Activated CD8-positive, alpha-beta T cell treated with anti-CD3 and anti-CD28 coated beads for 36 hours (primary cell): ENCODE data around the gene NSMCE1. TPM values are rescaled to one million over a fixed set of nuclear protein-coding genes. Genes with fewer than 3 reads are reported as not detected.
A peak's percentile ranks its signal among the peaks of the same experiment; 100 is the strongest.

Source experiments
- ATAC-seq: fragments of 200-7000 bp; cut with Tn5 transposase; one replicate; pipeline ENCODE4 v1.10.0; 2021; ENCODE audit warnings: mild to moderate bottlenecking, moderate library complexity
- CTCF ChIA-PET: fragments of 350-600 bp; sonication (Branson Sonifier 250); formaldehyde crosslinking; loops from one replicate; lab custom pipeline; 2021; ENCODE audit warnings: antibody characterized with exemption; lab: Charles Lee
- POLR2A ChIA-PET: fragments of 350-600 bp; sonication (Branson Sonifier 250); formaldehyde crosslinking; loops from one replicate; lab custom pipeline; 2021; ENCODE audit warnings: antibody characterized with exemption; lab: Charles Lee
- DNase-seq: peaks from one replicate; pipeline ENCODE4 v3.0.0-alpha.2; 2020
- H3K27ac Mint-ChIP-seq: one replicate; pipeline ENCODE4 v1.8.0; 2021; ENCODE audit warnings: mild to moderate bottlenecking, mixed read lengths
- H3K27me3 Mint-ChIP-seq: one replicate; pipeline ENCODE4 v1.8.0; 2021; ENCODE audit warnings: mixed read lengths
- H3K36me3 Mint-ChIP-seq: one replicate; pipeline ENCODE4 v1.8.0; 2021; ENCODE audit warnings: low read depth, mixed read lengths
- H3K4me1 Mint-ChIP-seq: one replicate; pipeline ENCODE4 v1.8.0; 2021; ENCODE audit warnings: low read depth, mixed read lengths
- H3K4me3 Mint-ChIP-seq: one replicate; pipeline ENCODE4 v1.8.0; 2021; ENCODE audit warnings: mild to moderate bottlenecking, moderate library complexity, mixed read lengths
- H3K9me3 Mint-ChIP-seq: one replicate; pipeline ENCODE4 v1.8.0; 2021; ENCODE audit warnings: mixed read lengths
- intact Hi-C: fragments of 100-400 bp; cut with micrococcal nuclease; formaldehyde crosslinking; loops from one replicate; pipeline ENCODE4 v1.10.0; 2022
- total RNA-seq, 2 experiments: library from RNA; stranded (reverse); gene quantifications; one replicate each; pipeline ENCODE4 v1.2.3, GENCODE V29; 2021
- TF ChIP-seq, protein P1 (sequence below): fragments of 200-600 bp; IDR thresholded peaks from one replicate; pipeline ENCODE4 v1.8.0; 2022; ENCODE audit warnings: antibody characterized with exemption, mild to moderate bottlenecking

NSMCE1 gene
- total RNA-seq, 2 experiments from 2014 or later: 150 to 156 TPM

DNA sequence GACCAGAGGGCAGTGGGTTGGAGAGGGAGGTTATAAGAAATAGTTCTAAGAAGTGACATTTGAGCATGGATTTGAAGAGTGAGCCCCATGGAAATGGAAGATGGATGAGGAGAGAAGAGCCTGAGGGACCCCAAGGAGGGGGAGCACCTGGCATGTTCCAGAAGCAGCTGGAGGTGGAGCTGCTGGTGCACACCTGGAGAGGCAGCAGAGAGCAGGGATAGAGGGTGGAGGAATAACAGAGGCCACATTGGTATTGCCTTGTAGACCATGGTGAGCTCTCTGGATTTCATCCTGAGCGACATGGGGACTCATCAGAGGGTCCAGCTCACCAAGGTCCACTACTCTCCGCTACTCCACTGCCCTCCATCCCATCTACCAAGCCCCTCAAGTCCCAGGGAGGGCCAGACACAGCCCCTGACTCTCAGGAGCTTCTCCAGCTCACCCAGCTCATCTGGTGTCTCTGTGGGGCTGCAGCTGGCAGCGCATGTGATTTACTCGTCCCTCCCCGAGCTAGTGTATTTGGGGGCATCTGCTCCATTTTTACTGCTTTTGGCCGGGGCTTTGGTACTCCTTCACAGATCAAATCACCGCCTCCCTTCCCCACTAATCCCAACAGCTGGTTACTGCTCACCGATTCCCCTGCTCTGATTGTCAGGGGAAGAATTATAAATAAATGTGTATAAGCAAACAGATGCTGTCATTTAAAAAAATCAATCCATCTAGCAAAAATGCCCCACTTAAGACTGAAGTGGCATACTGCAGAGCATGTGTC, 87.4 kb downstream of the NSMCE1 start:
- TF ChIP-seq, protein P1, sequence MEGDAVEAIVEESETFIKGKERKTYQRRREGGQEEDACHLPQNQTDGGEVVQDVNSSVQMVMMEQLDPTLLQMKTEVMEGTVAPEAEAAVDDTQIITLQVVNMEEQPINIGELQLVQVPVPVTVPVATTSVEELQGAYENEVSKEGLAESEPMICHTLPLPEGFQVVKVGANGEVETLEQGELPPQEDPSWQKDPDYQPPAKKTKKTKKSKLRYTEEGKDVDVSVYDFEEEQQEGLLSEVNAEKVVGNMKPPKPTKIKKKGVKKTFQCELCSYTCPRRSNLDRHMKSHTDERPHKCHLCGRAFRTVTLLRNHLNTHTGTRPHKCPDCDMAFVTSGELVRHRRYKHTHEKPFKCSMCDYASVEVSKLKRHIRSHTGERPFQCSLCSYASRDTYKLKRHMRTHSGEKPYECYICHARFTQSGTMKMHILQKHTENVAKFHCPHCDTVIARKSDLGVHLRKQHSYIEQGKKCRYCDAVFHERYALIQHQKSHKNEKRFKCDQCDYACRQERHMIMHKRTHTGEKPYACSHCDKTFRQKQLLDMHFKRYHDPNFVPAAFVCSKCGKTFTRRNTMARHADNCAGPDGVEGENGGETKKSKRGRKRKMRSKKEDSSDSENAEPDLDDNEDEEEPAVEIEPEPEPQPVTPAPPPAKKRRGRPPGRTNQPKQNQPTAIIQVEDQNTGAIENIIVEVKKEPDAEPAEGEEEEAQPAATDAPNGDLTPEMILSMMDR: no peak
- intact Hi-C loops: no loop called here

GRCh38 chr16:27179500-27180072, 89.0 kb downstream of the NSMCE1 start:
- H3K36me3 Mint-ChIP-seq: no peaks in the 10 kb centered on the region
- no peaks in the 10 kb centered on the region for H3K9me3 Mint-ChIP-seq
- peak overlapping the region; percentile 43 for H3K27ac Mint-ChIP-seq
- TF ChIP-seq, protein P1: peak; percentile 98
- H3K4me3 Mint-ChIP-seq: no peak overlapping the region
- intact Hi-C loops: no loop called here
- ATAC-seq (peak; percentile 98), DNase-seq (peak; percentile 97)
- no peaks in the 10 kb centered on the region for H3K27me3 Mint-ChIP-seq
- CTCF ChIA-PET: interaction anchor here (0.5 to 7.2 kb wide), 53 partner anchors 8 to 371 kb away, joined by 3 to 57 read pairs (median 5); partner anchors contain the start of genes GTF3C1, KATNIP and KDM8
- H3K4me1 Mint-ChIP-seq: peaks cover 44% of the 10 kb centered on the region
- POLR2A ChIA-PET: interaction anchor here (0.7 to 1.9 kb wide), 6 partner anchors 20 to 224 kb away, joined by 3 to 5 read pairs (median 3); no protein-coding TSS in a partner anchor

More for the DNA sequence above, 87.4 kb downstream of the NSMCE1 start:
- no peaks in the 10 kb centered on the region for H3K9me3 Mint-ChIP-seq
- ATAC-seq (no peak), DNase-seq (no peak)
- H3K27me3 Mint-ChIP-seq: no peaks in the 10 kb centered on the region
- no peaks in the 10 kb centered on the region for H3K36me3 Mint-ChIP-seq
- CTCF ChIA-PET: interaction anchor here (0.8 to 7.2 kb wide), 11 partner anchors 8 to 273 kb away, joined by 3 to 57 read pairs (median 9); partner anchors contain the start of gene KDM8
- no peak overlapping the region for H3K27ac Mint-ChIP-seq
- H3K4me1 Mint-ChIP-seq: peaks cover 33% of the 10 kb centered on the region
- POLR2A ChIA-PET: interaction anchor here (1.2 kb wide), 1 partner anchor 13 kb away, joined by 3 read pairs; no protein-coding TSS in a partner anchor
- H3K4me3 Mint-ChIP-seq: no peak overlapping the region

DNA sequence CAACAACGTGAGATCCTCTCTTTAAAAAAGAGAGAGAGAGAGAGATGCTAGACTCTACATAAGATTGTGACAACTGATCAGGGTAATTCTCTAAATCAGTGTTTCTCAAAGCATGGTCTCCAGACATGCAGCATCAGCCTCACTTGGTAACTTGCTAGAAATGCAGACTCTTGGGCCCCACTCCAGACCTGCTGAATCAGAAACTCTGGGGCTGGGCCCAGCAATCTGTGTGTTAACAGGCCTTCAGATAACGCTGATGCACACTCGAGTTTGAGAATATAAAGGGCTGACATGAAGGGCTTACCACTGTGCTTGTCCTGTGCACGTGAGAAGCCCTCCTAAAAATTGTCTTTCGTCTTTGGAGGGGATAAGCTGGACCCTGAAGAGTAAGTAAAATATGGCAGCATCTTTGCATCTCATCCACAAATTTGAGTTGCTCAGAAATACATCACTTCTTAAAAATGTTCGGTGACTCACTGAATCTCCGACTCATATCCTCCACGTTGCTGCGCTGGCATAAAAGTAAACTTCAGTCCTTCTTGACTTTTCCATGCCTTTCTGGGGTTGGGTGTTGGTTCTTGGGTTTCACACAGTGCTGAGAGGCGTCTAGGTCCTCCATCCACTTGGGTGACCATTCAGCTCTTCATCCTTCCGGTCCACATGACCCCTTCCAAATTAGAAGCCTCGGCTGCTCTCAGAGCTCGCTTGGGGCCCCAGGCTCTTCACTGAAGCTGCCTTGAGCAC, 91.4 kb downstream of the NSMCE1 start:
- TF ChIP-seq, protein P1: no peak
- peak overlapping the region; percentile 84 for H3K27ac Mint-ChIP-seq
- H3K36me3 Mint-ChIP-seq: no peaks in the 10 kb centered on the region
- ChIA-PET CTCF (interaction anchor here (1.0 to 7.2 kb wide), 5 partner anchors 15 to 190 kb away, joined by 3 to 57 read pairs (median 4); no protein-coding TSS in a partner anchor), POLR2A (interaction anchor here (0.6 to 1.3 kb wide), 4 partner anchors 12 to 191 kb away, joined by 3 to 4 read pairs (median 3); no protein-coding TSS in a partner anchor)
- no peak overlapping the region for H3K4me3 Mint-ChIP-seq
- peaks cover 2% of the 10 kb centered on the region for H3K9me3 Mint-ChIP-seq
- no peaks in the 10 kb centered on the region for H3K27me3 Mint-ChIP-seq
- peak; percentile 15 for ATAC-seq
- H3K4me1 Mint-ChIP-seq: peaks cover 67% of the 10 kb centered on the region
- intact Hi-C loops: no loop called here
- DNase-seq: peak; percentile 74

DNA sequence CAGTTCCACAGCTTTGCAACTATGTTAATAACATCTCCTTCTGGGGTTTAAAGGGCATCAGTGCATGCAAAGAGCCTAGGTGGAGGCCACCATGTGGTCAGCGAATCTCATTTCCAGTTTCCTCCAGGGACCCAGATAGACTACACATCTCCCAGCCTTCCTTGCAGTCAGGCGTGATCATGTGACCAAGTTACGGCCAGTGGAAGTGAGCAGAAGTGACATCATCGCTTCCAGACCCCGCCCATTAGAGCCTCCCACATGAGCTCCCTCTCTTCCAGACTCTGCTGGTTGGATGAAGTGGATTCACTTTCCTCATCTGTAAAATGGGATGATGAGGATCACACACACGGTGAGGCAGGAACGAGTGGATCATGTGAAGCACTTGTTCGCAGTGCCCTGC, 92.7 kb downstream of the NSMCE1 start:
- no peak for ATAC-seq
- peak overlapping the region; percentile 49 for H3K27ac Mint-ChIP-seq
- POLR2A ChIA-PET: interaction anchor here (1.0 kb wide), 1 partner anchor 11 kb away, joined by 3 read pairs; no protein-coding TSS in a partner anchor

More for the DNA sequence above, 92.7 kb downstream of the NSMCE1 start:
- intact Hi-C loops: no loop called here
- H3K27me3 Mint-ChIP-seq: no peaks in the 10 kb centered on the region
- CTCF ChIA-PET: interaction anchor here (0.9 to 7.2 kb wide), 3 partner anchors 20 to 191 kb away, joined by 3 to 57 read pairs (median 4); no protein-coding TSS in a partner anchor
- TF ChIP-seq, protein P1: no peak
- H3K36me3 Mint-ChIP-seq: peaks cover 3% of the 10 kb centered on the region
- peaks cover 12% of the 10 kb centered on the region for H3K9me3 Mint-ChIP-seq
- H3K4me1 Mint-ChIP-seq: peaks cover 75% of the 10 kb centered on the region
- no peak overlapping the region for H3K4me3 Mint-ChIP-seq
- no peak for DNase-seq

Other genes with a start within 250 kb of the NSMCE1 start
- not detected for gene C16orf82, start 201.8 kb downstream of the NSMCE1 start, total RNA-seq
- 10 to 100 TPM; 10.9 to 12.7 TPM for gene KDM8, start 65.2 kb downstream of the NSMCE1 start, total RNA-seq
- gene IL4R, start 45.2 kb upstream of the NSMCE1 start, total RNA-seq: 100 to 1,000 TPM; 236 to 245 TPM
- 10 to 100 TPM; 95.6 to 97.2 TPM for gene IL21R, start 133.4 kb upstream of the NSMCE1 start, total RNA-seq